SKM-1 treated with dmso at 0.1 percent for 144 hours (cell line): ENCODE data around the gene ARHGEF39.

ENCODE experiments used
- DNase-seq: peaks from one replicate; lab custom pipeline; 2025; ENCODE audit not compliant: unreplicated experiment; lab: John Stamatoyannopoulos, UW

Gene ARHGEF39

GRCh38 chr9:35691757-35692301, 26.8 kb upstream of the ARHGEF39 start:
- DNase-seq = no peak

- peak; percentile 18 for DNase-seq
These were observed 26.3 kb upstream of the ARHGEF39 start for GRCh38 chr9:35691334-35691650.

- peak; percentile 40 for DNase-seq
These were observed 25.8 kb upstream of the ARHGEF39 start for GRCh38 chr9:35690614-35691333.

GRCh38 chr9:35690294-35690613, 25.3 kb upstream of the ARHGEF39 start:
- no peak for DNase-seq

GRCh38 chr9:35689542-35690293, 24.7 kb upstream of the ARHGEF39 start, which contains the start of gene TPM2:
TPM2 (minus strand) TSS chr9:35689925; CDS start chr9:35689817, 108 bp downstream.
- DNase-seq = no peak

- no peak for DNase-seq
These were observed 23.9 kb upstream of the ARHGEF39 start for GRCh38 chr9:35688558-35689541.

- no peak for DNase-seq
These were observed 23.1 kb upstream of the ARHGEF39 start for GRCh38 chr9:35687972-35688557.

GRCh38 chr9:35687306-35687705, 22.3 kb upstream of the ARHGEF39 start:
- DNase-seq = no peak

- DNase-seq = no peak
These were observed 21.5 kb upstream of the ARHGEF39 start for GRCh38 chr9:35686222-35687203.

- DNase-seq = no peak
These were observed 20.5 kb upstream of the ARHGEF39 start for GRCh38 chr9:35685506-35685905.

- no peak for DNase-seq
These were observed 19.9 kb upstream of the ARHGEF39 start for GRCh38 chr9:35684921-35685320.

- DNase-seq = no peak
These were observed 18.3 kb upstream of the ARHGEF39 start for GRCh38 chr9:35683323-35683722.

GRCh38 chr9:35682520-35683315, 17.7 kb upstream of the ARHGEF39 start:
- no peak for DNase-seq

GRCh38 chr9:35682051-35682450, 17.1 kb upstream of the ARHGEF39 start:
- no peak for DNase-seq

- DNase-seq = no peak
These were observed 16.5 kb upstream of the ARHGEF39 start for GRCh38 chr9:35681341-35682002.

- no peak for DNase-seq
These were observed 15.5 kb upstream of the ARHGEF39 start for GRCh38 chr9:35680331-35681105.

GRCh38 chr9:35679766-35680330, 14.9 kb upstream of the ARHGEF39 start:
- DNase-seq = no peak
